ENCODE results near the gene CD37.
"Not testable (repeated sequence)": the region's sequence is repeated elsewhere in the genome, so short reads cannot be mapped to it uniquely, and the experiment has no call there.

- not testable (repeated sequence) for TF ChIP-seq CTCF, POLR2A (IDR thresholded peaks at IDR 0.05)
Measured at GRCh38 chr19:49331187-49331586, 4.0 kb upstream of the CD37 start.

Data from adrenal gland (tissue), 5 donors.